ENCODE measurements around the gene WBP1L. TPM values are rescaled to one million over a fixed set of nuclear protein-coding genes. Genes with fewer than 3 reads are reported as not detected.
"Not testable (repeated sequence)": the region's sequence is repeated elsewhere in the genome, so short reads cannot be mapped to it uniquely, and the experiment has no call there.

The WBP1L gene
- total RNA-seq = 80.8 TPM

DNA sequence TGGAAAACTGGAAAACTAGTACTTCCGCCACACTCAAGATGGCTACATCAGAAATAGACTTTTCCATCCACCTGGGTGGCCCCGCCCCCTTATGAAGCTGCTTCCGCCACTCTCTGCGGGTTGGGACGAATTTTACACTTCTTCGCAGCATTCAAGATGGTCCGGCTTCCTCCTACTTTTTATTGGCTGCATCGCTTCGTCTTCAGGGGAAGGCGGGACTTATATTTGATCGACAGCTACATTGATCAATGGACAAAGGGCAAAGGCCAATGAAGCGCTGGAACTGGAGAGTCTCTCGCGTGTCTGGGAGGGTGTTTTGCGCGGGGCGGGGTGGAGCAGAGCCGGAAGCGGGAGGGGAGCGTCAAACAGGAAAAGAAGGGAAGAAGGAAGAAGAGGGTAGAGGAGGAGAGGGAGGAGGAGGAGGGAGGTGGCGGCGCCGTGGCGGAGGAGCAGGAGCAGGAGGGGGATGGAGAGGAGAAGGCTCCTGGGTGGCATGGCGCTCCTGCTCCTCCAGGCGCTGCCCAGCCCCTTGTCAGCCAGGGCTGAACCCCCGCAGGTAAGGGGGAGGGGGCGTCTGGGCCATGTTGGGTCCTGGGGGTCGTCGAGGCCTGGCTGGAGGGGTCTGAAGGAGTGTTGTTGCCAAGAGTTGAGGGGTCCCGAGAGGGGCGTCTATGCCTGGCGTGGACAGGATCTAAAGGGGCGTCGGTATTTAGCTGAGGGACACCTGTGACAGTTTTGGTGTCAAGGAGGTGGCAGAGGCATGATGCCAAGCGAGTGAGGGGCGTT is at the start of gene WBP1L:
TSS of gene WBP1L (plus strand) at position 361 of the 786 bp plus-strand sequence. CDS start at position 467, 106 bp downstream.
- Histone ChIP-seq H3K36me3 (no peaks in the 10 kb centered on the region), H3K4me1 (peaks cover 41% of the 10 kb centered on the region), H3K27ac (peak within 1 kb of the TSS; percentile 91), H3K4me3 (peak within 1 kb of the TSS; percentile 88 to 99), H3K27me3 (no peaks in the 10 kb centered on the region), H3K9me3 (no peaks in the 10 kb centered on the region)
- peak in 1 of 2 donors; percentile 80 for TF ChIP-seq POLR2A (IDR thresholded peaks at IDR 0.05)
- TF ChIP-seq POLR2AphosphoS5 (IDR thresholded peaks at IDR 0.05; ENCODE audit: insufficient read depth in 1 of 2, low read depth in 1 of 2) = peak; percentile 95 to 99
- TF ChIP-seq, protein P1, sequence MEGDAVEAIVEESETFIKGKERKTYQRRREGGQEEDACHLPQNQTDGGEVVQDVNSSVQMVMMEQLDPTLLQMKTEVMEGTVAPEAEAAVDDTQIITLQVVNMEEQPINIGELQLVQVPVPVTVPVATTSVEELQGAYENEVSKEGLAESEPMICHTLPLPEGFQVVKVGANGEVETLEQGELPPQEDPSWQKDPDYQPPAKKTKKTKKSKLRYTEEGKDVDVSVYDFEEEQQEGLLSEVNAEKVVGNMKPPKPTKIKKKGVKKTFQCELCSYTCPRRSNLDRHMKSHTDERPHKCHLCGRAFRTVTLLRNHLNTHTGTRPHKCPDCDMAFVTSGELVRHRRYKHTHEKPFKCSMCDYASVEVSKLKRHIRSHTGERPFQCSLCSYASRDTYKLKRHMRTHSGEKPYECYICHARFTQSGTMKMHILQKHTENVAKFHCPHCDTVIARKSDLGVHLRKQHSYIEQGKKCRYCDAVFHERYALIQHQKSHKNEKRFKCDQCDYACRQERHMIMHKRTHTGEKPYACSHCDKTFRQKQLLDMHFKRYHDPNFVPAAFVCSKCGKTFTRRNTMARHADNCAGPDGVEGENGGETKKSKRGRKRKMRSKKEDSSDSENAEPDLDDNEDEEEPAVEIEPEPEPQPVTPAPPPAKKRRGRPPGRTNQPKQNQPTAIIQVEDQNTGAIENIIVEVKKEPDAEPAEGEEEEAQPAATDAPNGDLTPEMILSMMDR (IDR thresholded peaks at IDR 0.05) = no peak
- intact Hi-C loops (cut with DNase I) = loop anchor here (5.0 kb wide), 2 partner anchors 34 to 74 kb away; no protein-coding TSS in a partner anchor
- DNase-seq (ENCODE audit: extremely low spot score in 2 of 2) = peak; percentile 99 to 100

DNA sequence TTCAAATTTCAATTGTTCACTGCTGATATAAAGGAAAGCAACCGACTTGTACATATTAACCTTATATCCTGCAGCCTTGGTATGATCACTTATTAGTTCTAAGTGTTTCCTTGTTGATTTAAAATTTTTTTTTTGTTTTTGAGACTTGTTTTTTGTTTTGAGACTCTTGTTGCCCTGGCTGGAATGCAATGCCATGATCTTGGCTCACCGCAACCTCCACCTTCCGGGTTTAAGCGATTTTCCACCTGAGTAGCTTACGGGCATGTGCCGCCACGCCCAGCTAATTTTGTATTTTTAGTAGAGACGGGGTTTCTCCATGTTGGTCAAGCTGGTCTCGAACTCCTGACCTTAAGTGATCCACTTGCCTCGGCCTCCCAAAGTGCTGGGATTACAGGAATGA is 48.3 kb upstream of the WBP1L start:
- intact Hi-C loops (cut with DNase I) = not testable (repeated sequence)
- peaks cover 0 to 20% of the 10 kb centered on the region in 2 donors for H3K36me3 ChIP-seq

DNA sequence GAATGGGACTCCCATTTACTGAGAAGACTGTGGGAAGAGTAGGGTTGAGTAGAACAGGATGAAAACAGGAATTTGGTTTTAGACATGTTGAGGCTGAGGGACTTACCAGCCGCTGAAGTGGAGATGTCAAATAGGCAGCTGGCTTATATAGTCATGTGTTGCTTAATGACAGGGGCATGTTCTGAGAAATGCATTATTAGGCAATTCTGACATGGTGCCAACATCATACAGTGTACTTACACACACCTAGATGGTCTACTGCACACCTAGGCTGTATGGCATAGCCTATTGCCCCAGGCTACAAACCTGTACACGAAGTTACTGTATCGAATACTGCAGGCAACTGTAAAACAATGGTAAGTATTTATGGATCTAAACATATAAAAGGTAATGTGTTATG is 47.0 kb upstream of the WBP1L start:
- Histone ChIP-seq H3K4me3 (no peak overlapping the region), H3K36me3 (peaks cover 0 to 20% of the 10 kb centered on the region in 2 donors), H3K9me3 (no peaks in the 10 kb centered on the region), H3K27me3 (no peaks in the 10 kb centered on the region), H3K4me1 (no peaks in the 10 kb centered on the region), H3K27ac (no peak overlapping the region)
- intact Hi-C loops (cut with DNase I) = no loop called here
- TF ChIP-seq, protein P1 (IDR thresholded peaks at IDR 0.05) = no peak
- TF ChIP-seq POLR2A (IDR thresholded peaks at IDR 0.05) (no peak), POLR2AphosphoS5 (IDR thresholded peaks at IDR 0.05; ENCODE audit: insufficient read depth in 1 of 2, low read depth in 1 of 2) (no peak)
- DNase-seq (ENCODE audit: extremely low spot score in 2 of 2) = no peak

More for the DNA sequence above, 48.3 kb upstream of the WBP1L start:
- not testable (repeated sequence) for DNase-seq (ENCODE audit: extremely low spot score in 2 of 2); H3K9me3 ChIP-seq; H3K4me3 ChIP-seq; H3K27me3 ChIP-seq; H3K4me1 ChIP-seq; H3K27ac ChIP-seq

DNA sequence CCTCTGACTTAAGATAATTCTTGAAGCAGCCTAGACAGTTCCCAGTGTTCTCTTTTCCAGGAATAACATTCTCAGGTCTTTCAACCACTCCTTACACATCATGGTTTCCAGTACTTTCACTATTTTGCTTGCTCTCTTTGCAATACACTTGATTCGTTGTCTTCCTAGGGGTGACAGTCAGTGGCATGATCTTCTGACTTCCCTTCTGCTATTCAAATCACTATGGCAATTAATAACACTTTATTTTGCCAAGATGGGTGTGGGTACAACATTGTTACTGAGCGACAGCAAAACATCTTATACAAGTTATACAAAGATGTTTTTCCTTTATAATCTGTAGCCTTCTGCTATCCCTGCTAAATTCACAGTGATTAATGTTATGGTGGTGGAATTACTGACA is 44.9 kb upstream of the WBP1L start:
- TF ChIP-seq, protein P1 (IDR thresholded peaks at IDR 0.05) = no peak

DNA sequence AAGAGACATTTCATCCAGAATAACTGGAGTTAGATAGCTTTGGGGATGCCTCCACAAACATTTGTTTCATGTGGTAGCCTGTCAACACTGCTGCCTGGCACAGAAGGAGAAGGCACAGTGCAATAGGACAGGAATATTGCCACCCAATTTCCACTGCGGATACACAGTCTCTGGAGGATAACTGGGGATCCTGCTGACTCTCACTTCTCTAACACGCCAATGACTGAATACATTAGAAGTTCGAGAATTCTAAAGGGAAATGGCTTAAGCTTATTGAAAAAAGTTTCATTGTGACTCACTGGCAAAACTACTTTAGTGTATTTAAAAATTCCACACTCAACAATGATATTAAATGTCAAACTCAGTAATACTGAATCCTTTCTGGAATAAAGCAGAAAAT is 42.5 kb upstream of the WBP1L start:
- Histone ChIP-seq H3K27ac (no peak overlapping the region), H3K27me3 (no peaks in the 10 kb centered on the region), H3K9me3 (no peaks in the 10 kb centered on the region), H3K4me1 (no peaks in the 10 kb centered on the region), H3K36me3 (peaks cover 0 to 17% of the 10 kb centered on the region in 2 donors), H3K4me3 (no peak overlapping the region)
- intact Hi-C loops (cut with DNase I) = no loop called here
- DNase-seq (ENCODE audit: extremely low spot score in 2 of 2) = no peak
- TF ChIP-seq POLR2AphosphoS5 (IDR thresholded peaks at IDR 0.05; ENCODE audit: insufficient read depth in 1 of 2, low read depth in 1 of 2) (no peak), POLR2A (IDR thresholded peaks at IDR 0.05) (no peak)
- TF ChIP-seq, protein P1 (IDR thresholded peaks at IDR 0.05) = no peak

More for the DNA sequence above, 44.9 kb upstream of the WBP1L start:
- intact Hi-C loops (cut with DNase I) = no loop called here
- H3K9me3 ChIP-seq = no peaks in the 10 kb centered on the region
- no peaks in the 10 kb centered on the region for H3K27me3 ChIP-seq
- H3K27ac ChIP-seq = no peak overlapping the region
- no peaks in the 10 kb centered on the region for H3K4me1 ChIP-seq
- peaks cover 0 to 16% of the 10 kb centered on the region in 2 donors for H3K36me3 ChIP-seq
- H3K4me3 ChIP-seq = no peak overlapping the region
- DNase-seq (ENCODE audit: extremely low spot score in 2 of 2) = no peak

All from vagina (tissue), 2 donors.